ENCODE data around the gene PRKCE. TPM values are rescaled to one million over a fixed set of nuclear protein-coding genes. Genes with fewer than 3 reads are reported as not detected.

The PRKCE gene
- total and polyA plus RNA-seq, 2 donors (not counting 1 experiment from before 2014, with no cell fraction given) = 23.6 to 271 TPM

DNA sequence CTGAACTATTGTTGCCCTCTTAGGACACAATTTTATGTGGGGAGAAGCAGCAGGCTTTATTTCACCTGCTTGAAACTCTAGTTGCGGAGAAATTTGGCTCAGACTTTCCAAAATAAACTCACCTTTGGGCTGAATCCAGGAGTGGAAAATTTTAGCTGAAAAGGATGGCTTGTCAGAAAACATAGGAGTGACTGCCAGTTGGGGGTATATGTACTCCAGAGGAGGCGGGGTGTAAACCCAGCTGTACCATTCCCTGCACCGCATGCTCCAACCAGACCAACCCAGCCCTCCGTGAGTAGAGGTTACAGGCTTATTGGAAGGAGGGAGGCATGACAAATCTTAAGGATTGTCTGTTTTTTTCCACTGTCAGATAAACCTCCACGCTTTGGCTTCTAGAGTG lies 53.8 kb downstream of the PRKCE start:
- ChIA-PET POLR2A (no interaction called here), CTCF (interaction anchor here (1.4 kb wide), 1 partner anchor 50 kb away, joined by 3 read pairs; no protein-coding TSS in a partner anchor)
- Histone ChIP-seq H4K20me1 (ENCODE audit: control insufficient read depth, insufficient read depth, low read length, poor library complexity, severe bottlenecking) (peaks cover 72% of the 10 kb centered on the region), H3K4me3 (ENCODE audit: control extremely low read depth in 1 of 5, extremely low read depth in 1 of 5, insufficient read depth in 1 of 5, low read depth in 2 of 5, low read length in 4 of 5) (no peak overlapping the region), H3K9ac (ENCODE audit: low read length) (no peak overlapping the region), H2AFZ (ENCODE audit: insufficient read depth, low read depth, low read length, poor library complexity, severe bottlenecking) (no peak overlapping the region), H3K9me3 (ENCODE audit: control extremely low read depth in 1 of 3, control insufficient read depth in 2 of 3, insufficient read depth in 1 of 3, low read length in 2 of 3) (peaks cover 0 to 14% (median 4%) of the 10 kb centered on the region in 3 donors), H3K4me2 (replicated peaks; ENCODE audit: low read depth, low read length, poor library complexity, severe bottlenecking) (no peak overlapping the region), H3K27ac (ENCODE audit: low read length in 2 of 2) (no peak overlapping the region), H3K36me3 (replicated peaks in 1 of 2; ENCODE audit: control extremely low read depth in 1 of 2, control insufficient read depth in 1 of 2, extremely low read depth in 1 of 2, insufficient read depth in 2 of 2, low read length in 1 of 2) (peaks cover 2 to 29% of the 10 kb centered on the region in 2 experiments), H3K4me1 (ENCODE audit: control insufficient read depth in 2 of 2, insufficient read depth in 2 of 2, low read length in 2 of 2) (peaks cover 17 to 18% of the 10 kb centered on the region in 2 donors), H3K79me2 (ENCODE audit: control insufficient read depth, insufficient read depth, low read length) (peaks cover 94% of the 10 kb centered on the region), H3K27me3 (replicated peaks in 1 of 4; ENCODE audit: control extremely low read depth in 1 of 4, control insufficient read depth in 3 of 4, insufficient read depth in 4 of 4, low read length in 3 of 4) (no peaks in the 10 kb centered on the region)
- Mint-ChIP-seq H3K4me1 (peaks cover 45% of the 10 kb centered on the region), H3K9me3 (ENCODE audit: insufficient read depth) (peaks cover 3% of the 10 kb centered on the region), H3K4me3 (no peak overlapping the region), H3K27ac (peak overlapping the region; percentile 23), H3K27me3 (no peaks in the 10 kb centered on the region)
- intact Hi-C loops (cut with micrococcal nuclease) = no loop called here
- no peak for TF ChIP-seq EZH2 (IDR thresholded peaks at IDR 0.05; ENCODE audit: borderline replicate concordance, insufficient read depth, low read depth, low read length, poor library complexity, severe bottlenecking)
- TF ChIP-seq, protein P1, sequence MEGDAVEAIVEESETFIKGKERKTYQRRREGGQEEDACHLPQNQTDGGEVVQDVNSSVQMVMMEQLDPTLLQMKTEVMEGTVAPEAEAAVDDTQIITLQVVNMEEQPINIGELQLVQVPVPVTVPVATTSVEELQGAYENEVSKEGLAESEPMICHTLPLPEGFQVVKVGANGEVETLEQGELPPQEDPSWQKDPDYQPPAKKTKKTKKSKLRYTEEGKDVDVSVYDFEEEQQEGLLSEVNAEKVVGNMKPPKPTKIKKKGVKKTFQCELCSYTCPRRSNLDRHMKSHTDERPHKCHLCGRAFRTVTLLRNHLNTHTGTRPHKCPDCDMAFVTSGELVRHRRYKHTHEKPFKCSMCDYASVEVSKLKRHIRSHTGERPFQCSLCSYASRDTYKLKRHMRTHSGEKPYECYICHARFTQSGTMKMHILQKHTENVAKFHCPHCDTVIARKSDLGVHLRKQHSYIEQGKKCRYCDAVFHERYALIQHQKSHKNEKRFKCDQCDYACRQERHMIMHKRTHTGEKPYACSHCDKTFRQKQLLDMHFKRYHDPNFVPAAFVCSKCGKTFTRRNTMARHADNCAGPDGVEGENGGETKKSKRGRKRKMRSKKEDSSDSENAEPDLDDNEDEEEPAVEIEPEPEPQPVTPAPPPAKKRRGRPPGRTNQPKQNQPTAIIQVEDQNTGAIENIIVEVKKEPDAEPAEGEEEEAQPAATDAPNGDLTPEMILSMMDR (IDR thresholded peaks at IDR 0.05) = no peak
- ATAC-seq (ENCODE audit: low read depth) (no peak), DNase-seq (no peak)
- 67% methylated on average over 3 of the region's 5 CpGs for WGBS (ENCODE audit: insufficient coverage)

DNA sequence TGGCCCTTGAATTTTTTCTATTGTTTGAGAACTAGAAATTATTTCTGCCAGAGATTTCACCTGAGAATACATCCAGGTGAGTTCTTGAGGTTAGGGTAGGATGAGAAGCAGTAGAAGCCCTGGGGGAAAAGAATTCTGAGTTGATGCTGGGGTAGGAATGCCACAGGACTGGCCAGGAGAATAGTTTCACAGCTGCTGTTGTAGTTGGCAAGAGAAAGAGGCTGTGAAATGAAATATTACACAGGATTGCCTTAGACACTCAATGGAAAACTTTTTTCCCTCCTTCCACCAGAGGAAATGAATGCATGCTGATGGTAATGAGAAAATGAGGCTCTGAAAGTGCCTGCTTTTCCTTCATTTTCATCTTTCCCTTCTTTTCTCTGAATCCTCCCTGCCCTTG lies 54.6 kb downstream of the PRKCE start:
- Mint-ChIP-seq H3K27me3 (no peaks in the 10 kb centered on the region), H3K4me1 (peaks cover 45% of the 10 kb centered on the region), H3K27ac (no peak overlapping the region), H3K9me3 (ENCODE audit: insufficient read depth) (peaks cover 3% of the 10 kb centered on the region), H3K4me3 (no peak overlapping the region)
- DNase-seq = no peak
- ATAC-seq (ENCODE audit: low read depth) = no peak
- Histone ChIP-seq H3K9me3 (ENCODE audit: control extremely low read depth in 1 of 3, control insufficient read depth in 2 of 3, insufficient read depth in 1 of 3, low read length in 2 of 3) (peaks cover 0 to 14% (median 4%) of the 10 kb centered on the region in 3 donors), H3K27ac (ENCODE audit: low read length in 2 of 2) (no peak overlapping the region), H3K79me2 (ENCODE audit: control insufficient read depth, insufficient read depth, low read length) (peaks cover 97% of the 10 kb centered on the region), H3K4me1 (ENCODE audit: control insufficient read depth in 2 of 2, insufficient read depth in 2 of 2, low read length in 2 of 2) (peaks cover 9 to 10% of the 10 kb centered on the region in 2 donors), H3K4me2 (replicated peaks; ENCODE audit: low read depth, low read length, poor library complexity, severe bottlenecking) (no peak overlapping the region), H4K20me1 (ENCODE audit: control insufficient read depth, insufficient read depth, low read length, poor library complexity, severe bottlenecking) (peaks cover 77% of the 10 kb centered on the region), H3K4me3 (ENCODE audit: control extremely low read depth in 1 of 5, extremely low read depth in 1 of 5, insufficient read depth in 1 of 5, low read depth in 2 of 5, low read length in 4 of 5) (no peak overlapping the region), H3K36me3 (replicated peaks in 1 of 2; ENCODE audit: control extremely low read depth in 1 of 2, control insufficient read depth in 1 of 2, extremely low read depth in 1 of 2, insufficient read depth in 2 of 2, low read length in 1 of 2) (peaks cover 2 to 29% of the 10 kb centered on the region in 2 experiments), H2AFZ (ENCODE audit: insufficient read depth, low read depth, low read length, poor library complexity, severe bottlenecking) (no peak overlapping the region), H3K9ac (ENCODE audit: low read length) (no peak overlapping the region), H3K27me3 (replicated peaks in 1 of 4; ENCODE audit: control extremely low read depth in 1 of 4, control insufficient read depth in 3 of 4, insufficient read depth in 4 of 4, low read length in 3 of 4) (no peaks in the 10 kb centered on the region)
- ChIA-PET CTCF (interaction anchor here (1.4 kb wide), 1 partner anchor 51 kb away, joined by 3 read pairs; no protein-coding TSS in a partner anchor), POLR2A (no interaction called here)
- TF ChIP-seq EZH2 (IDR thresholded peaks at IDR 0.05; ENCODE audit: borderline replicate concordance, insufficient read depth, low read depth, low read length, poor library complexity, severe bottlenecking) = no peak
- TF ChIP-seq, protein P1 (IDR thresholded peaks at IDR 0.05) = no peak
- intact Hi-C loops (cut with micrococcal nuclease) = no loop called here
